IPS-11a (cell line): ENCODE results near the gene JTB.
A peak's percentile ranks its signal among the peaks of the same experiment; 100 is the strongest.
"Not testable (repeated sequence)": the region's sequence is repeated elsewhere in the genome, so short reads cannot be mapped to it uniquely, and the experiment has no call there.

Experiments used
- H3K4me3 ChIP-seq: one replicate; pipeline ENCODE4 v1.5.1; 2013; ENCODE audit warnings: low read depth, low read length, control low read depth

The JTB gene

GRCh38 chr1:153979091-153979490, 1.6 kb upstream of the JTB start:
- H3K4me3 ChIP-seq, result not testable (repeated sequence)

GRCh38 chr1:153978274-153978909, 918 bp upstream of the JTB start:
- peak overlapping the region; percentile 85 for H3K4me3 ChIP-seq

- peak overlapping the region; percentile 85 for H3K4me3 ChIP-seq
Observed at GRCh38 chr1:153976819-153977249, 640 bp downstream of the JTB start.

GRCh38 chr1:153973525-153973924, 3.9 kb downstream of the JTB start:
- no peak overlapping the region for H3K4me3 ChIP-seq

- H3K4me3 ChIP-seq, result no peak overlapping the region
Observed at GRCh38 chr1:153973071-153973470, 4.4 kb downstream of the JTB start.

- no peak overlapping the region for H3K4me3 ChIP-seq
Observed at GRCh38 chr1:153970346-153970745, 7.1 kb downstream of the JTB start.

- no peak overlapping the region for H3K4me3 ChIP-seq
Observed at GRCh38 chr1:153968972-153969371, 8.5 kb downstream of the JTB start.

GRCh38 chr1:153968408-153968807, 9.1 kb downstream of the JTB start:
- peak overlapping the region; percentile 13 for H3K4me3 ChIP-seq

- peak overlapping the region; percentile 47 for H3K4me3 ChIP-seq
Observed at GRCh38 chr1:153968000-153968363, 9.5 kb downstream of the JTB start.

GRCh38 chr1:153967107-153967999, 10.1 kb downstream of the JTB start, which contains the start of gene CREB3L4:
Gene CREB3L4 (plus strand): TSS chr1:153967902. CDS start chr1:153968526, 624 bp downstream.
- H3K4me3 ChIP-seq, result peak within 1 kb of the TSS; percentile 57

- H3K4me3 ChIP-seq, result peak overlapping the region; percentile 63
Observed at GRCh38 chr1:153963850-153964331, 13.6 kb downstream of the JTB start.

GRCh38 chr1:153963030-153963849, 14.2 kb downstream of the JTB start, which contains the start of gene SLC39A1:
Gene SLC39A1 (minus strand): TSS chr1:153963537. CDS start chr1:153962715, 822 bp downstream.
- peak within 1 kb of the TSS; percentile 88 for H3K4me3 ChIP-seq

GRCh38 chr1:153962088-153963029, 15.1 kb downstream of the JTB start:
- H3K4me3 ChIP-seq, result peak overlapping the region; percentile 88

GRCh38 chr1:153961421-153961820, 16.1 kb downstream of the JTB start:
- H3K4me3 ChIP-seq, result peak overlapping the region; percentile 88

GRCh38 chr1:153960206-153960605, 17.3 kb downstream of the JTB start:
- no peak overlapping the region for H3K4me3 ChIP-seq

GRCh38 chr1:153959454-153959853, 18.0 kb downstream of the JTB start:
- no peak overlapping the region for H3K4me3 ChIP-seq

GRCh38 chr1:153958961-153959260, 18.6 kb downstream of the JTB start:
- H3K4me3 ChIP-seq, result no peak overlapping the region

GRCh38 chr1:153958111-153958960, 19.1 kb downstream of the JTB start, which contains the start of gene CRTC2:
Gene CRTC2 (minus strand): TSS chr1:153958612. CDS start chr1:153958497, 115 bp downstream.
- H3K4me3 ChIP-seq, result peak within 1 kb of the TSS; percentile 92

GRCh38 chr1:153957744-153958110, 19.7 kb downstream of the JTB start:
- peak overlapping the region; percentile 92 for H3K4me3 ChIP-seq
